WTC11 (cell line): Measurements from ENCODE around the gene LTBP3. TPM values are rescaled to one million over a fixed set of nuclear protein-coding genes. Genes with fewer than 3 reads are reported as not detected.

Experiments used
- ATAC-seq: fragments of 200-7000 bp; cut with Tn5 transposase; 2 replicates; pipeline ENCODE4 v1.10.0; 2021; ENCODE audit warnings: mild to moderate bottlenecking, moderate library complexity
- CTCF ChIA-PET: fragments of 300-600 bp; sonication (Branson Sonifier 250); formaldehyde crosslinking; loops from one replicate; lab custom pipeline; 2021; ENCODE audit warnings: antibody characterized with exemption; lab: Charles Lee
- POLR2A ChIA-PET: fragments of 350-600 bp; sonication (Branson Sonifier 250); formaldehyde crosslinking; loops from one replicate; lab custom pipeline; 2021; ENCODE audit warnings: antibody characterized with exemption; lab: Charles Lee
- DNase-seq: peaks from one replicate; pipeline ENCODE4 v3.0.0; 2021; ENCODE audit warnings: low spot score
- H3K27ac Mint-ChIP-seq: 2 replicates; pipeline ENCODE4 v1.8.0; 2021; ENCODE audit warnings: mixed read lengths
- H3K27me3 Mint-ChIP-seq: 2 replicates; pipeline ENCODE4 v1.8.0; 2021; ENCODE audit warnings: low read depth, mild to moderate bottlenecking, moderate library complexity, mixed read lengths
- H3K36me3 Mint-ChIP-seq: 2 replicates; pipeline ENCODE4 v1.8.0; 2021; ENCODE audit warnings: mixed read lengths
- H3K4me1 Mint-ChIP-seq: 2 replicates; pipeline ENCODE4 v1.8.0; 2022; ENCODE audit warnings: mixed read lengths
- H3K4me3 Mint-ChIP-seq: 2 replicates; pipeline ENCODE4 v1.8.0; 2021; ENCODE audit warnings: mild to moderate bottlenecking, moderate library complexity, mixed read lengths
- H3K9me3 Mint-ChIP-seq: 2 replicates; pipeline ENCODE4 v1.8.0; 2021; ENCODE audit warnings: mixed read lengths
- E2F5 ChIP-seq: sonication (generic); formaldehyde crosslinking; IDR thresholded peaks from 2 replicates; pipeline ENCODE4 v1.8.1; 2022; ENCODE audit warnings: mild to moderate bottlenecking, moderate library complexity, missing genetic modification reagents
- EMX1 ChIP-seq: fragments of 250-450 bp; sonication (Bioruptor Pico); IDR thresholded peaks from 2 replicates; pipeline ENCODE4 v1.8.0; 2021; ENCODE audit warnings: mild to moderate bottlenecking
- FOXP1 ChIP-seq: sonication (generic); formaldehyde crosslinking; IDR thresholded peaks from 2 replicates; pipeline ENCODE4 v1.8.0; 2022; ENCODE audit warnings: missing genetic modification reagents, mild to moderate bottlenecking, moderate library complexity, borderline replicate concordance
- GRHL2 ChIP-seq: fragments of 250-450 bp; sonication (Bioruptor Pico); IDR thresholded peaks from 2 replicates; pipeline ENCODE4 v1.8.0; 2022; ENCODE audit warnings: mild to moderate bottlenecking, moderate library complexity; ENCODE audit not compliant: insufficient replicate concordance, severe bottlenecking
- GTF2I ChIP-seq: fragments of 250-450 bp; sonication (Bioruptor Pico); conservative IDR thresholded peaks from 2 replicates; pipeline ENCODE4 v1.4.0; 2021; ENCODE audit warnings: mild to moderate bottlenecking
- MXD4 ChIP-seq: fragments of 250-450 bp; sonication (Bioruptor Pico); IDR thresholded peaks from 2 replicates; pipeline ENCODE4 v1.8.0; 2021; ENCODE audit warnings: mild to moderate bottlenecking, moderate library complexity, borderline replicate concordance
- MYBL2 ChIP-seq: sonication (generic); formaldehyde crosslinking; IDR thresholded peaks from 2 replicates; pipeline ENCODE4 v1.8.1; 2023; ENCODE audit warnings: mild to moderate bottlenecking, moderate library complexity, missing genetic modification reagents
- NFATC4 ChIP-seq: fragments of 250-450 bp; sonication (Bioruptor Pico); IDR thresholded peaks from 2 replicates; pipeline ENCODE4 v1.9.0; 2021; ENCODE audit warnings: mild to moderate bottlenecking
- ZNF425 ChIP-seq: fragments of 250-450 bp; sonication (Bioruptor Pico); conservative IDR thresholded peaks from 2 replicates; pipeline ENCODE4 v1.9.0; 2021; ENCODE audit warnings: mild to moderate bottlenecking
- total RNA-seq: library from RNA; stranded (reverse); gene quantifications from 3 replicates; pipeline ENCODE4 v1.2.3, GENCODE V29; 2021
- TF ChIP-seq, protein P1 (sequence below): sonication (generic); formaldehyde crosslinking; IDR thresholded peaks from 2 replicates; pipeline ENCODE4 v1.8.1; 2022; ENCODE audit warnings: mild to moderate bottlenecking, missing genetic modification reagents, moderate library complexity, borderline replicate concordance
- TF ChIP-seq, protein P2 (sequence below): fragments of 250-450 bp; sonication (Bioruptor Pico); IDR thresholded peaks from 2 replicates; pipeline ENCODE4 v1.9.0; 2021; ENCODE audit warnings: mild to moderate bottlenecking, borderline replicate concordance

The LTBP3 gene
- total RNA-seq, 1 experiment from 2014 or later: 20.7 TPM

DNA sequence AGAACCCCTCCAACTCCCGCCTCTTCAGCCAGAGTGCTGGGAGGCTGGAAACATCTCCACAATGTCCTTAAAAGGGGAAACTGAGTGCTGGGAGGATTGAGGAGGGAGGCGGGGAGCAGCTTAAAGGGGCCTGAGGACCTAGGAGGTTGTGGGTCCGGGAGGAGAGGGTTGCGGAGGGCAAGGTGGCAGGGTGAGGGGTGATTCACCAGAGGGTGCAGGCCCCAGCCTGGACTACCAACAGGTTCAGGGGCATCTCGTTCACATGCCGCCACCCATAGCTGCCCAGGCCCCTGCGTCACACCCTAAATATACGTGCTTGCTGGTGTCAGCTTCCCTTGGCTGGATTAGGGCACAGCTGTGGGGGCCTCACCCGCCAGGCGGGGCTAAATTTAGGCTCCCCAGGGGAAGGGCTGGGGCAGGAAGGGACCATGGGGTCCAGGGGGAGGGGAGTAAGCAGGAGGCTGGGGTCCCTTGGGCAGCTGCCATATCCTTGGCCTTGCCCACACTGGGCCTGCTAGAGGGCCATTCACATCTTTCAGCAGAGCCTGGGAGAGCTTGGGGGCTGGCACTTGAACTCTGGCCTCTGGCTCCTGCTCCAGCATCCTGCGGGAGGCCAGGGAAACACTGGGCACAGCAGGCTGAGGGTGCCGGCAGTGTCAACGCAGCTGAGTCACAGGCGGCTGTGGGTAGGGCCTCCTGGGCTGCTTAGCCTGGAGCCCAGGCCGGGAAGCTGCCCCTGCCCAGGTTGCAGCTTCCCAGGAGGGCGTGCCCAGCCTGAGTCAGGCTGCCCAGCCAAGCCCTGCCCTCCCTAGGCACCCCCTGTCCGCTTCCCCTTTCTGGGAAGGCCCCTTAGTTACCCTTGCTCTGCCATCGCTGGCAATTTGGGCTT, 19.0 kb upstream of the LTBP3 start (continued):
- TF ChIP-seq, protein P1, sequence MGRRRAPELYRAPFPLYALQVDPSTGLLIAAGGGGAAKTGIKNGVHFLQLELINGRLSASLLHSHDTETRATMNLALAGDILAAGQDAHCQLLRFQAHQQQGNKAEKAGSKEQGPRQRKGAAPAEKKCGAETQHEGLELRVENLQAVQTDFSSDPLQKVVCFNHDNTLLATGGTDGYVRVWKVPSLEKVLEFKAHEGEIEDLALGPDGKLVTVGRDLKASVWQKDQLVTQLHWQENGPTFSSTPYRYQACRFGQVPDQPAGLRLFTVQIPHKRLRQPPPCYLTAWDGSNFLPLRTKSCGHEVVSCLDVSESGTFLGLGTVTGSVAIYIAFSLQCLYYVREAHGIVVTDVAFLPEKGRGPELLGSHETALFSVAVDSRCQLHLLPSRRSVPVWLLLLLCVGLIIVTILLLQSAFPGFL (CRISPR knock-in tag): no peak
- TF ChIP-seq NFATC4 (CRISPR knock-in tag): no peak
- no peak for TF ChIP-seq ZNF425 (CRISPR knock-in tag)
- TF ChIP-seq GRHL2 (CRISPR knock-in tag): no peak

DNA sequence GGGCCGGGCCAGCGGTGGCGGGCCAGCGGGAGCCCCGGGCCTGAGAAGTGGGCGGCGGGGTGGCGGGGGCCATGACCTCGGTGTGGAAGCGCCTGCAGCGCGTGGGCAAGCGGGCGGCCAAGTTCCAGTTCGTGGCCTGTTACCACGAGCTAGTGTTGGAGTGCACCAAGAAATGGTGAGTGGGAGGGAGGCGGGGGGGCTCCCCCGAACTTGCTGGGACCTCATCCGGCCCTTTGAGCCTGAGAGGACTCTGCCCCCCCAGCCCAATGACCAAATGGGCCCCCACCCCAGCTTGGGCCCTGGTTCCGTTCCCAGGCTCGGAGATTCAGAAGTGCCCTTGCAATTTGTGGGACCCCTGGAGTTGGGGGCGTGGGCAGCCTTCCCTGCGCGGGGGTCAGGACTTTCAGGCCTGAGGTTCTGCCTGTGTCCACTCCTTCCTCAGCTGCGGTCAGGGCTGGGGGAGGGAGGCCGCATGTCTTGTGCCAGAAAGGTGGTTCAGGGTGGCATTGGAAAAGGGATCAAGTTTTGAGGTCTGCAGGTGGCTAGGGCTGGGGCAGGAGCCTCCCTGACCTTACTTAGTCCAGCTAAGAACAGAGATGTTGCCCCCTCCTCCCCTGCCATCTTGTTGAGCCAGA, 18.2 kb upstream of the LTBP3 start:
- no peaks in the 10 kb centered on the region for H3K36me3 Mint-ChIP-seq
- DNase-seq: no peak
- H3K27ac Mint-ChIP-seq: no peak overlapping the region
- H3K9me3 Mint-ChIP-seq: no peaks in the 10 kb centered on the region
- H3K4me1 Mint-ChIP-seq: peaks cover 31% of the 10 kb centered on the region
- ChIA-PET POLR2A (interaction anchor here (0.9 to 1.7 kb wide), 3 partner anchors 15 to 39 kb away, joined by 3 to 6 read pairs (median 3); partner anchors contain the start of gene PCNX3), CTCF (interaction anchor here (0.7 to 4.0 kb wide), 10 partner anchors 10 to 37 kb away, joined by 3 to 55 read pairs (median 6); partner anchors contain the start of gene KCNK7)
- H3K27me3 Mint-ChIP-seq: peaks cover 38% of the 10 kb centered on the region
- TF ChIP-seq, protein P2, sequence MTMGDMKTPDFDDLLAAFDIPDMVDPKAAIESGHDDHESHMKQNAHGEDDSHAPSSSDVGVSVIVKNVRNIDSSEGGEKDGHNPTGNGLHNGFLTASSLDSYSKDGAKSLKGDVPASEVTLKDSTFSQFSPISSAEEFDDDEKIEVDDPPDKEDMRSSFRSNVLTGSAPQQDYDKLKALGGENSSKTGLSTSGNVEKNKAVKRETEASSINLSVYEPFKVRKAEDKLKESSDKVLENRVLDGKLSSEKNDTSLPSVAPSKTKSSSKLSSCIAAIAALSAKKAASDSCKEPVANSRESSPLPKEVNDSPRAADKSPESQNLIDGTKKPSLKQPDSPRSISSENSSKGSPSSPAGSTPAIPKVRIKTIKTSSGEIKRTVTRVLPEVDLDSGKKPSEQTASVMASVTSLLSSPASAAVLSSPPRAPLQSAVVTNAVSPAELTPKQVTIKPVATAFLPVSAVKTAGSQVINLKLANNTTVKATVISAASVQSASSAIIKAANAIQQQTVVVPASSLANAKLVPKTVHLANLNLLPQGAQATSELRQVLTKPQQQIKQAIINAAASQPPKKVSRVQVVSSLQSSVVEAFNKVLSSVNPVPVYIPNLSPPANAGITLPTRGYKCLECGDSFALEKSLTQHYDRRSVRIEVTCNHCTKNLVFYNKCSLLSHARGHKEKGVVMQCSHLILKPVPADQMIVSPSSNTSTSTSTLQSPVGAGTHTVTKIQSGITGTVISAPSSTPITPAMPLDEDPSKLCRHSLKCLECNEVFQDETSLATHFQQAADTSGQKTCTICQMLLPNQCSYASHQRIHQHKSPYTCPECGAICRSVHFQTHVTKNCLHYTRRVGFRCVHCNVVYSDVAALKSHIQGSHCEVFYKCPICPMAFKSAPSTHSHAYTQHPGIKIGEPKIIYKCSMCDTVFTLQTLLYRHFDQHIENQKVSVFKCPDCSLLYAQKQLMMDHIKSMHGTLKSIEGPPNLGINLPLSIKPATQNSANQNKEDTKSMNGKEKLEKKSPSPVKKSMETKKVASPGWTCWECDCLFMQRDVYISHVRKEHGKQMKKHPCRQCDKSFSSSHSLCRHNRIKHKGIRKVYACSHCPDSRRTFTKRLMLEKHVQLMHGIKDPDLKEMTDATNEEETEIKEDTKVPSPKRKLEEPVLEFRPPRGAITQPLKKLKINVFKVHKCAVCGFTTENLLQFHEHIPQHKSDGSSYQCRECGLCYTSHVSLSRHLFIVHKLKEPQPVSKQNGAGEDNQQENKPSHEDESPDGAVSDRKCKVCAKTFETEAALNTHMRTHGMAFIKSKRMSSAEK (CRISPR knock-in tag): no peak
- TF ChIP-seq GRHL2 (CRISPR knock-in tag): no peak
- no peak for ATAC-seq
- H3K4me3 Mint-ChIP-seq: peak overlapping the region; percentile 64

DNA sequence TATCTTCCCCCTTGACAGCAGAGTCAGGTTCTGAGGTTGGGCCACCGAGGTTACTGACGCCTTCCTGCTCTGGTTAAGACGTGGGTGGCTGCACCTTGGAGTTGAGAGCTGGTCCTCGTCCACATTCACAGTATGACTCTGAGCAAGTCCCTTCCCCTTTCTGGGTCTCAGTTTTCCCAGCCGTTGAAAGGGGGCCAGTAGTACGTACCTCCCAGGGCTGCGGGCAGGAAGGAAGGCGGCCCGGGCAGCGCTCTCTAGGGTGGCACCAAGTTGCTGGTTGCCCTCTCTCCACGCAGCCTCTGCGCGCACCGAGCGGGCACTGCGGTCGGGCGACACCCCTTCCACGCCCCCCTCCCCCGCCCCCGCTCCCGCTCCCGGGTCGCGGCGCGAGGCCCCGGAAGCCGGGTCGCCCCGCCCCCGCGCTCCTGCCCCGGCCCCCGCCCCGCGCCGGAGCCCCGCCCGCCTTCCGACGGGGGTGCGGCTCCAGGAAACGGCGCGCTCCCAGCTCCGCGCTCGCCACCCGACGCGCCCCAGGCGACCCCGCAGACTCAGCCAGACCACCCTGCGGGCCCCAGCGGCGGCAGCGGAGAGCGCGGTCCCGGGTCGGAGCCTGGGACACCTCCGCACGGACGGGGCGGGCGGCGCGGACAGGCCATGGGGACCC, 17.5 kb upstream of the LTBP3 start, which contains the start of gene EHBP1L1:
Gene EHBP1L1 (plus strand): TSS at position 486 of the 664 bp plus-strand sequence. CDS start 250 bp downstream, outside the sequence.
- POLR2A ChIA-PET: interaction anchor here (0.5 to 1.7 kb wide), 7 partner anchors 11 to 565 kb away, joined by 3 to 6 read pairs (median 3); partner anchors contain the start of gene PCNX3
- Mint-ChIP-seq H3K36me3 (no peaks in the 10 kb centered on the region), H3K4me1 (peaks cover 35% of the 10 kb centered on the region), H3K27ac (no peak within 1 kb of the TSS), H3K27me3 (peaks cover 38% of the 10 kb centered on the region), H3K9me3 (no peaks in the 10 kb centered on the region), H3K4me3 (peak within 1 kb of the TSS; percentile 84)
- TF ChIP-seq MXD4 (CRISPR knock-in tag) (no peak), EMX1 (CRISPR knock-in tag) (no peak), E2F5 (CRISPR knock-in tag) (no peak), FOXP1 (0 out of 2 replicates have a peak, but pooled peaks have one; percentile 27), MYBL2 (CRISPR knock-in tag) (0 out of 2 replicates have a peak, but pooled peaks have one; percentile 29), GTF2I (CRISPR knock-in tag) (peak; percentile 91)
- DNase-seq: no peak
- ATAC-seq: no peak
- CTCF ChIA-PET: interaction anchor here (0.6 to 4.0 kb wide), 10 partner anchors 9 to 35 kb away, joined by 3 to 55 read pairs (median 4); partner anchors contain the start of gene KCNK7
